SW480 (cell line): Measurements from ENCODE around the gene FNIP2.
"Not testable (repeated sequence)": the region's sequence is repeated elsewhere in the genome, so short reads cannot be mapped to it uniquely, and the experiment has no call there.

ENCODE experiments used
- DNase-seq: peaks from one replicate; pipeline ENCODE4 v3.0.0-alpha.2; 2016; ENCODE audit warnings: low spot score

Gene FNIP2

DNA sequence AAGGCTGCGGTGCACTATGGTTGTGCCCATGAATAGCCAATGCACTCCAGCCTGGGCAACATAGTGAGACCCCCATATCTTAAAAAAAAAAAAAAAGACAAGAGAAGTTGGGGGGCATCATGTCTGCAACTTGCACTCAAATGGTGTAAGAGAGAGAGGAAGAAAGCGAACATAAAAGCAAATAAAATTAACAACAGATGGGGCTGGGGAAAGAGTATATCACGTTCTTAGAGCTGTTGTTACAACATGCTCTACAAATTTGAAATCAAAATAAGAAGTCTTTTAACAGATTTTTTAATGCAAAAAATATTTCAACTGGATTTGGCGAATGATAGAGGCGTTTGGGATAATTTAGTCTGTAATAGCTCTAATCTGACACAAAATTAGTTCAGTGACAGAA is 144.9 kb downstream of the FNIP2 start:
- DNase-seq: no peak

DNA sequence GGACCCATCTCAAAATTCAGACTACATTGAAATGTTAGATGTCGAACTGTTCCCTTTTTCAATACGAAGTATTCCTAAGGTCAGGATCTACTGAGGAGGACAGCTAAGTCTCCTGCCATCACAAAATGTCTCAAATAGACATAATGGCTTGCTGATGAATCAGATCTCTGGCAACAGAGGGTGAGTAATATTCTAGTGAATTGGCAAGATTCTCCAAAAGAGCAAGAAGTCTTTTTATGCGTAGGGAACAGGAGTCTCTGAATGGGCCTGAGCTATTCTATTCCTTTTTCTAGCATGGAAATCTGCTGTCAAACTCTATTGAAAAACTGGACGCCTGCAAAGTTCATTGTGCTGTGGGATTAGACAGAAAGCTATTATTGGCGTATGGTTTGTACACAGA is 145.4 kb downstream of the FNIP2 start:
- DNase-seq: no peak

DNA sequence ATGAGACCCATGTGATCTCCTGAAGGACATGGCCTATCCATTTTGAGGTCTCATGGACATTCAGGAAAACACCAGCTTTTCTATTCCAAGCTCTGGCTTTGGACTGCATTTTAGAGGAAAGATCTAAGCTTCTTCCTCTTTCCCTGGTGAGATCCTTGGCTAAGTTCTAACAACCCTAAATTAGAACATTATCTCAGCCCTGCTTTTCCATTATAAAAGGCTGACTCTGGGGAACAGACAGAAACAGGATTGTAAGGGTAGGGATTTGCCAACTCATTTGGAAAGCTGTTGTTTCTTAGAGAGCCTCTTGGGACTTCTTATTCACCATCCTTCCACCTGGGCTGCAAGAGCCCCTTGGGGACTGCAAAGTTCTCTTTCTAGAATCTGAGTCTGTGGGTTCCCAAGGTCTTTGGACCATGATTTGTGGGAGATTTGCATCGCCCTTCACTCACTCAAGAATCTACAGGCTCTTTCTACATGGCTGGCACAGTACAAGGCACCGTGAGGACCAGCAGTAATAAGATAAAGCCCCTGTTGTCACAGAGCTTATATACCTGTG is 146.9 kb downstream of the FNIP2 start:
- no peak for DNase-seq

DNA sequence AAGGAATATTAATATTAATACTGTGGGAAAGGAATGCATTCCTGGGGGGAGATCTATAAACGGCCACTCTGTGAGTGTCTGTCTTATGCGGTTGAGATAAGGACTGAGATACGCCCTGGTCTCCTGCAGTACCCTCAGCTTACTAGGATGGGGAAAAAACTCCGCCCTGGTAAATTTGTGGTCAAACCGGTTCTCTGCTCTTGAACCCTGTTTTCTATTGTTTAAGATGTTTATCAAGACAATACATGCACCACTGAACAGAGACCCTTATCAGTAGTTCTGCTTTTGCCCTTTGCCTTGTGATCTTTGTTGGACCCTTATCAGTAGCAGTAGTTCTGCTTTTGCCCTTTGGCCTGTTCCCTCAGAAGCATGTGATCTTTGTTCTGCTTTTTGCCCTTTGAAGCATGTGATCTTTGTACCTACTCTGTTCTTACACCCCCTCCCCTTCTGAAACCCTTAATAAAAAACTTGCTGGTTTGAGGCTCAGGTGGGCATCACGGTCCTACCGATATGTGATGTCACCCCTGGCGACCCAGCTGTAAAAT is 151.7 kb downstream of the FNIP2 start:
- DNase-seq: not testable (repeated sequence)

DNA sequence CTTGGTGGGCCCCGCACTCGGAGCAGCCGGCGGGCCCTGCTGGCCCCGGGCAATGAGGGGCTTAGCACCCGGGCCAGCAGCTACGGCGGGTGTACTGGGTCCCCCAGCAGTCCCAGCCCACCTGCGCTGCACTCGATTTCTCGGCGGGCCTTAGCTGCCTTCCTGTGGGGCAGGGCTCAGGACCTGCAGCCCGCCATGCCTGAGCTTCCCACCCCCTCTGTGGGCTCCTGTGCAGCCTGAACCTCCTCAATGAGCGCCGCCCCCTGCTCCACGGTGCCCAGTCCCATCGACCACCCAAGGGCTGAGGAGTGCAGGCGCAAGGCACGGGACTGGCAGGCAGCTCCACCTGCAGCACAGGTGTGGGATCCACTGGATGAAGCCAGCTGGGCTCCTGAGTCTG is 158.9 kb downstream of the FNIP2 start:
- DNase-seq: not testable (repeated sequence)

DNA sequence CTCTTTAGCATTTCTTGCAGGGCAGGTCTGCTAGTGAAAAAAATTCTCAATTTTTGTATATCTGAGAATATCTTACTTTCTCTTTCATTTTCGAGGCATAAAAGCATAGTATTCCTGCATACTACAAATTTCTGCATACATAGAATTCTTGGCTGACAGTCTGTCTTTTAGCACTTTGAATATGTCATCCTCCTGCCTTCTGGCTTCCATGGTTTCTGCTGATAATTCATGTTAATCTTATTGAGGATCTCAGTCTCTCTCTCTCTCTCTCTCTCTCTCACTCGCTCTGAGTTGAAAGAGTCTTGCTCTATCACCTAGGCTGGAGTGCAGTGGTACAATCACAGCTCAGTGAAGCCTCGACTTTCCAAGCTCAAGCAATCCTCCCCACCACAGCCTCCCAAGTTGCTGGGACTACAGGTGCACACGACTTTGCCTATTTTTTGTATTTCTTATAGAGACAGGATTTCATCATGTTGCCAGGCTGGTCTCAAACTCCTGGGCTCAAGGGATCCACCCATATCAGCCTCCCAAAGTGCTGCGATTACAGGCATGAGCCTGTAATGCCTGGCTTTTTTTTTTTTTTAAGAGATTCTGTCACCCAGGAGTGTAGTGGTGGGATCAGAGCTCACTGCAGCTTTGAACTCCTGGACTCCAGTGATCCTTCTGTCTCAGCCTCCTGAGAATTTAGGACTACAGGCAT is 161.3 kb downstream of the FNIP2 start:
- DNase-seq: no peak

DNA sequence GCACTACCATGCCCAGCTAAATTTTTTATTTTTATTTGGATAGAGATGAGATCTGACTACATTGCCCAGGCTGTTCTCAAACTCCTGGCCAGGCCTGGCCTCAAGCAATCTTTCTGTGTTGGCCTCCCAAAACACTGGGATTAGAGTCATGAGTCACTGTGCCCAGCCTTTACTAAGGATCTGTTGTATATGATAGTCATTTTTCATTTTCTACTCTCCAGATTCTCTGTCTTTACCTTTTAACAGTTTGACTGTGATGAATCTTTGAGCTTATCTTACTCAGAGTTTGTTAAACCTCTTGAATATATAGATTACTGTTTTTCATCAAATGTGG is 161.8 kb downstream of the FNIP2 start:
- DNase-seq: no peak

DNA sequence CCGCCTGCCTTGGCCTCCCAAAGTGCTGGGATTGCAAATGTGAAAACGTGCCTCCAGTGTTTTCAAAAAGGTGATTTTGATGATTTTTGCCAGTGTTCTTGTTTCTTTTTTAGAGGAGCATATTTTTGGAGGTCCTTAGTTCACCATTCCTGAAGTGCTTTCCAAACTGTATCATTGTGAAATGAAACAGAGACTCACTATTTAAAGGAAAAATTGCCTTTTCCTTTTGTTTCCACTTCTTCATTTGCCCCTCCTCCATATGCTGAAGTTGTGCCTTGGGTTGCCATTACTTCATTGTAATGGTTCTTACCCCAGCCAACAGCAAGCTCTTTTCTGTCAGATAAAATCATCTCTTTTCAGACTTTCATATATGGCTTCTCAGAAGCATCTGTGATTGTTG is 164.4 kb downstream of the FNIP2 start:
- DNase-seq: no peak

DNA sequence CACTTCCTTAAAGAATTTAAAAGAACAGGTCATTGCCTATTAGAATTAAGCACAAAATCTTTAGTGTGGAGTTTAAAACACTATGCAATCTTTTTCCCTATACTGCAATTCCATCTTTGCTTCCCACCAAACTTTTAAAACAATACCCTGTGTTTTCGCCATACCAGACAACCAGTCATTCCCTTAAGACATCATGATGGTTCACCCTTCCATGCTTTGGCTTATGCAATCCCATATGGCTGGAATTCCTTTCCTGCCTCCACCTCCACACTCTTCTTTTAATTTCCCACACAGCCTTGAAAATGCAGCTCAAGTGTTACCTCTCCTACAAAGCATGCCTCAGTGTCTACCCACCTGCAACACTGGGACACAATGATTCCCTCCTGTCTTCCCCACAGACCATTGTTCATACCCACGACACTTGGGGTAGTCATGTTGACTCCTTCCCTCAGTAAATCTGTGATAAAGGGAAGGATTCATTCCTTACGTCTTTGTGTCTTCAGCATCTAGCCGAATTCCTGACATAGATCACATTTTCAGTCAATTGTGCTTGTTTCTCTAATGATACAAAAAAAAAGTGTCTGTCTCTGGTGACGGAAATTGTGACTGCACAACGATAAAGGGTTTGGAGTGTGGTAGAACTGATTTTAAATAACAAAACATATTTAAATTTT is 166.3 kb downstream of the FNIP2 start:
- DNase-seq: no peak

DNA sequence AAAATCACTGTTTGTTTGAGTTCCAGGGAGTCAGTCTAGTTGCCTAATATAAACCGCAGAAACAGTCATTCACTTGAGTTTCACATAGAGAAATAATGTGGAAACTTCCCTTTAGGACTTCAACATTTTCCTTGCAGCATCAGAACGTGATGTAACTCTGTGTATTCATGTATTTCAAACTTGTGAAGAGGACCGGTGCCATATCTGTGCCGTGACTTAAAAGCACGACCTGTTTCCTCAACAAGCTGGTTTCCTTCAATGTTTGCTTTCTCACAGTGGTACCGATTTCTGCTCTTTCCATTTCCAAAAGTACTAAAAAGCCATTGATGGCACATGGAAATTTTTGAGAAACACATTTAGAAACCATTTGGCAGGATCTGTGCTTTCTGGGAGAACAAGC is 167.4 kb downstream of the FNIP2 start:
- DNase-seq: no peak

DNA sequence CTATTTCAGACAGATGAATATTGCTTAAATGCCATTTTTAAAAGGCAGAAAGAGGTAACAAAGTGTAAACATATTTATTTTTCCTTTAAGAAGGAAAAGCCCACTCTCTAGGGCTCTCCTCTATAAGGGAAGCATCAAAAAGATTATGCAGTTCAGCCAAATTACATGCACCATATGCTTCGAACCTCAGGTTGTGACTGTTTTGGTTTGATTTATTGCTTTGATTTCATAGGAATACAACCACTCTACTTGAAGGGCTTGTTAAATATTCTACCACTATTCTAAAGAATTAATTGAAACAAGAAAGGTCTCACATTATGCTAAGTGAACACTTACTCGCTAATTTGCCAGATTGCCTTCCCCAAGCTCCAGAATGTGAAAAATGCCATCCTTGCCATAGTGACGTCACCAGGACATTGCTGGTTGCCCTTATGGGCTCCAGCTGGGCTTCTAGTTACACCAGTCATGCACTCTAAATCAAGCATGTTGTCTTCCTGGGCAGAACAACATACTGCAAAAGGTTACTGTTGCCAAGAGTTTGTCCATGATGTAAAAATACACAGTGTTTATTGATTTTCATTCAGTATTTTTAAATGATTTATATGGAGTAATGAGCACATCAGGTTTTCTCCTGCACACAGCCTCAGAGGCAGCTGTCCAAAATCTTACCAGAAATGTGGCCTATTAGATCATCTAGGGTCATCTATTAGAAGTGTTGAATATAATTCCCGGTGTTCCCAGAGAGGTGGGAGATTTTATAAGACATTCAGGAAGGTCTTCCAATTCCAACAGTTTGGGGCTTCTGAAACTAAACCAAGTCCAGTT is 169.6 kb downstream of the FNIP2 start:
- no peak for DNase-seq

DNA sequence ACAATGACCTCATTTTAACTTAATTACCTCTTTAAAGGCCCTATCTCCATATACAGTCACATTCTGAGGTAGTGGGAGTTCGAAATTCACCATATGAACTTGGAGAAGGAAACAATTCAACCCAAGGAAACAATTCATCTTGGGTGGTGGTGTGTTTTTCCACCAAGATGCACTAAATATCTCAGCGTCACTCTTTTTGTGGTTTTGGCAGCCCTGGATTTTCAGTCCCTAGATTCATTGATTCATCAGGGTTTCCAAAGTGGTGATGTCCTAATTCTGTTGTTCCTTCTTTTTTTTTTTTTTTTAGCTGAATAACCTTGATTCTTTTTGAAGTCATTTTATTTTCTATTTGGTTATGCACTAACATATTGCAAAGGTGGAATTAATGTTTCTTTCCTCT is 171.4 kb downstream of the FNIP2 start:
- DNase-seq: no peak

DNA sequence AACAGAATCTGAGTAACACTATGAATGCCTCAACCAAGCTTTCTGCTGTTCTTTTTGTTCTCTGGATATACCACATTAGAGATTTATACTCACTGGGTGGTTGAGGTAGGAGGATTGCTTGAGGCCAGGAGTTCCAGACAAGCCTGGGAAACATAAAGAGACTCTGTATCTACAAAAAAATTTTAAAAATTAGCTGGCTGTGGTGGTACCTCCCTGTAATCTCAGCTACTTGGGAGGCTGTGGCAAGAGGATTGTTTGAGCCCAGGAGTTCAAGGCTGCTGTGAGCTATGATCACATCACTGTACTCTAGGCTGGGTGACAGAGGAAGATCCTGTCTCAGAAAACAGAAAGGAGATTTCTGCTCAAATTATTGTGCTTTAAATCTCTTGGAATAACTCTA is 172.5 kb downstream of the FNIP2 start:
- DNase-seq: no peak

DNA sequence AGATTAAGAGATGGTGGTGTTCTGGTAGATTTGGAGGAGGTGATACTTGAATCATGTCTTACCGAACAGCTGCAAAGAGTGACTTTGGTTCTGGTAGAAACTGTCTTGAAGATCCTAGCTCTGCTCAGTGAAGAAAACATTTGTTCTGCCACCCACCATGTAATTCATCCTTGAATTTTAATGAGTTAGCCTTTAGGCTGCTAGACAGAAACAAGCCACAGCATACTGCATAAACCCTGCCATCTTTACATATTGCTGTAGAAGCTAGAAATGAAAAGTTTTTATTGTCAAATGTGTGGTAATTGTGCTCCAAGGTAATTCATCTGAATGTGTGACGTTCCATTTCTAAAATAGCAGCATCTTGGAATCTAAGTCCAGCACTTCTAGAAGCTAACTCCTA is 173.1 kb downstream of the FNIP2 start:
- no peak for DNase-seq

DNA sequence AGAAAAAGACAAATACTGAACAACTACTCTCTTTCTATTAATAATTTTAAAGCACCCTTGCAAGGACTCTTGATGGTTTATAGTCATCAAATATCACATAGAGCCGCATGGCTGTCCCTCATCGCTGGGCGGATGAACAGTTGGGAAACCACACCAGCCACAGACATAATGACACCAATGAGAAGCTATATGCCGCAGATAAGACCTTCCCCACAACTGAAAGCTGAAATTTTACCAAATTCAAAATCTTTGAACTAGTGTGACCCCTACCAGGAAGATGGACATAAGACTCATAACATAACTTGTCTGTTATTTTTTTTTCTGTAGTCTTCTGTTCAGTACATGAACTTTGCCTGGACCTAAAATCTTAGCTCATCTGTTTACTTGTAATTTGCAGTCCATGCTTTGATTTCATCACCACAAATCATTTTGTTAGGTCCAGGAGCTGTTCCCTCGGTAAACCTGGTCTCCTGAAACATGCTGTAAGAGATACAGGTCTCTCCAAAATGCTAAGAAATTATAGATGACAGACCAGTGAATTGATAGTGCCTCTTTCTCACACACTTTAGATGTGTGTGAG is 176.8 kb downstream of the FNIP2 start:
- no peak for DNase-seq

DNA sequence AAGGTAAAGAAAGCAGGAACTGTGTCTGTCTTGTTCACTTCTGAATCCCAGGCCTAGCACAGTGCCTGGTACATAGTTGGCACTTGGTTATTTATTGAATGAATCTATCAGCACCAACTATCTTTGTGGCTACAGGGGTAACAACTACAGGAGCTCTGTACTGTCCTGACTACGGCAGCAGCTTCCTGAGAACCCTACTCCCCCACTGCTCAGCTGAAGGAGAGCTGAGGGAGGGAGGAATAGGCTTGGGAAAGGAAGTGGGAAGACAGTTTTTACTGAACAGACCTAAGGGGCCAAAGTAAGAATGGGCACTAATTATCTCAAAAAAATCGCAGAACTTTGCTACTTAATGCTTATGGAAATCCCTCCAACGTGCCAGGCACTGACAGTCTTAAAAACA is 178.0 kb downstream of the FNIP2 start:
- no peak for DNase-seq

DNA sequence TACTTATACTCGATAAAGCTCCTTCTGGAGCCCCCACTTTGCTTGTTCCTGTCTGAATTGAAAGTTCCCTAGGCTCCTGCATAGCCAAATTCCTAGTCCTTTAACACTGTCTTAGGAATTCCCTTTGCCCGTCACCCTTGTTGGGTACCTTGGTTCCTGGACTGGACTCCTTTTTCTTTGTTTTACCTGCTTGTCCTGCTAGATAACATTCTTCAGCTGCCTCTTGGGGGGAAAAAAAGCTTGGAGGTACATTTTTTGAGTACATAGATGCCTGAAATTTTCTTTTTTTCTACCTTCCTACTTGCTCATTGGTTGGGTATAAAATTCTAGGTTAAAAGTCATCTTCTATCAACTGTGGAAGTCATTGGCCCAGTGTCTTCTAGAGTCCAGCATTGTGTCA is 179.2 kb downstream of the FNIP2 start:
- no peak for DNase-seq

DNA sequence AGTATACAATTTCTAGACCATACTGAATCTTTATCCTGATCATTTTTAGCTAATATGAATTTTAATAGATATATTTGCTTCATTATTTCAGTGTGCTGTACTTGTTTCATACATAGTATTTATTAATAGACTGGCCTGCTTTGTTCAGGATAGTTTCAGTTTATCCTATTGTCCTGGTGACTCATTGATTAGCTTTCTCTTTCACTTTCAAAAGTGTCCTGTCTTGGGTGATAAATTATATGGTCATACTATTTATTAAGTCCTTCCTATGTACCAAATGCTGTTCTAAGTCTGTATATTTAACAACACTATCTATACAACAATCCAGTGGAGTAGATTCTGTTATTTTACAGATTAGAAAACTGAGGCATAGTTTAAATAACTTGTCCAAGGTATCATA is 180.3 kb downstream of the FNIP2 start:
- peak; percentile 50 for DNase-seq

DNA sequence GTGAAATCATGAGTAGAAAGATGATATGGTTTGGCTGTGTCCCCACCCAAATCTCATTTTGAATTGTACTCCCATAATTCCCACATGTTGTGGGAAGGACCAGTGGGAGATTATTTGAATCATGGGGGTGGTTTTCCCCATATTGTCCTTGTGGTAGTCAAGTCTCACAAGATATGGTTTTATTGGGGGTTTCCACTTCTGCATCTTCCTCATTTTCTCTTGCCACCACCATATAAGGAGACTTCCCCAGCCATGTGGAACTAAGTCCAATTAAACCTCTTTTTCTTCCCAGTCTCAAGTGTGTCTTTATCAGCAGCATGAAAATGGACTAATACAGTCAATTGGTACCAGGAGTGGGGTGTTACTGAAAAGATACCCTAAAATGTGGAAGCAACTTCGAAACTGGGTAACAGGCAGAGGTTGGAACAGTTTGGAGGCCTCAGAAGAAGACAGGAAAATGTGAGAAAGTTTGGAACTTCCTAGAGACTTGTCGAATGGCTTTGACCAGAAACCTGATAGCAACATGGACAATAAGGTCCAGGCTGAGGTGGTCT is 183.5 kb downstream of the FNIP2 start:
- not testable (repeated sequence) for DNase-seq

DNA sequence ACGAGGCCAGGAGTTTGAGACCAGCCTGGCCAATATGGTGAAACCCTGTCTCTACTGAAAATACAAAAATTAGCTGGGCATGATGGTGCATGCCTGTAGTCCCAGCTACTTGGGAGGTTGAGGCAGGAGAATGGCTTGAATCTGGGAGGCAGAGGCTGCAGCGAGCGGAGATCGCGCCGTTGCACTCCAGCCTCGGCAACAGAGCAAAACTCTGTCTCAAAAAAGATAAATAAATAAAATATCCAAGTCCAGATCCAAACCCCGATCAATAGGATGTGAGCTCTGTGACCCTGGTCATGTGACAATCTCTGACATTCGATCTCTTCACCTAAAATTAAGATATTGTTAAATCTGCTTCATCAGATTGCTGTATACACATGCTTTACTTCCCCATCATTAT is 187.5 kb downstream of the FNIP2 start:
- DNase-seq: not testable (repeated sequence)

DNA sequence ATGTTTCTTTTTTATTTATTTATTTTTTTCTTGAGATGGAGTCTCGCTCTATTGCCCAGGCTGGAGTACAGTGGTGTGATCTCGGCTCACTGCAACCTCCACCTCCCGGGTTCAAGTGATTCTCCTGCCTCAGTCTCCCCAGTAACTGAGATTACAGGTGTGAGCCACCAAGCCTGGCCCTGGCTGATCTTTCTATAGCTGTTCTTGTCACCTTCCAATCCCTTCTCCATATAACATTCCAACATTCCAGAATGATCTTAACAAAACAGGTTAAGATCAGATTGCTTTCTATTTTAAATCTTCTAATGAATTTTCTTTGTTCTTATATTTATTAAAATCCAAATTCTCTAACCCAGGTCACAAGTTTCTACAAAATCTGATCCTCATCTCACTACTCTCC is 188.1 kb downstream of the FNIP2 start:
- DNase-seq: not testable (repeated sequence)
